Measurements from ENCODE around the gene DCTPP1.

Gene DCTPP1

DNA sequence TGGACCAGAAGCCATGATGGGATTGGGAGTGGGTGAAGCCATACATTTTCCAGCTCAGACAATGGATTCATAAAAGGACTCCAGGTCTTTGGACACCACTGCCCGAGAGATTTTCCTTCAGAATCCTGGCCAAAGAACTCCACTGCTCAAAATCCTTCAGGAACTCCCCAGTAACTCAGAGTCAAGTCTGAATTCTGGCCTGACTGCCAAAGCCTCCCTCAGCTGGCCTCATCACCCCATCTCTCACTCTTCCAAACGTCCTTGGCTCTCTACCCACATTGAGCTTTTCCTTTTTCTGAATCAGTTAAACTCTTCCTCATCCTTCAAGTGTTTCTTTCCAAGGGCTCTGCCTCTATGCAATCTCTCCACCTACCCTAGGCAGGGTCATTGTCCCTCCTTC lies 46.3 kb downstream of the DCTPP1 start:
- Mint-ChIP-seq H3K27ac (peak overlapping the region; percentile 93), H3K4me1 (ENCODE audit: low read depth) (peaks cover 43% of the 10 kb centered on the region), H3K9me3 (ENCODE audit: low read depth) (no peaks in the 10 kb centered on the region), H3K4me3 (peak overlapping the region; percentile 94), H3K27me3 (no peaks in the 10 kb centered on the region), H3K36me3 (peaks cover 3% of the 10 kb centered on the region)

DNA sequence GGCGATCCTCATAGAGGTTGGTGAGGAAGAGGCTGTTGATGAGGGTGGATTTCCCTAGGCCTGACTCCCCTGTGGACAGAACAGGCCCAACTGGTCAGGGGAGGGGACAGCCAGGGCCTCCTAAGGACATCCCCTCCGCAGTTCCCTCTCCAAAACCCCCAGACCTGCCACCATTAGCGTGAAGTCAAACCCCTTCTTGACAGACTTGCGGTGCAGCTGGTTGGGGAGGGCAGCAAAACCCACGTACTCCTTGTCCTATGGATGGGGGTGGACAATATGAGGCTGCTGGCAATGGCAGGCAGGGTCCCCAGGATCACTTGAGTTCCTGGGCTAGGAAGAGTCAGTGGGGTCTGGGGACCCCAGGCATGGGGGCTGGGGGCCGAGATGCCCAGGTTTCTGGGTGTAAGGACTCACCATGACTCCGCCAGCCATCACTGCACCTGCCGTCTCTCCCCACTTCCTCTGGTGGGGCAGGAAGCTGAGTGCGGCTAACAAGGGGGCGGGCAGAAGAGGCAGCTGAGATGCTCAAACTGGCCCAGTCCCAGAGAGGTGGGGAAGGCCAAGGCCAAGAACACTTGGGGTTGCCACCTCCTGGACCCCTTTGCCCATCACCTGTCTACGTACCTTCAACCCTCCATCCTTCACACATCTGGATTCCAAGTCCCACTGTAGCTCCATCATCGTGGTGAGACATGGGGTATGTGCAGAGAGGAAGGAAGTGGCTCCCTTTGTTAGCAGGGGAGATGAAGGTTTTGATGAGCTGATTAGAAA lies 47.5 kb downstream of the DCTPP1 start, which contains the start of gene SEPTIN1:
Gene SEPTIN1, minus strand, starts transcription at position 451 of the 771 bp plus-strand sequence. Its CDS starts 19 bp downstream, at position 432.
- Mint-ChIP-seq H3K9me3 (ENCODE audit: low read depth) (no peaks in the 10 kb centered on the region), H3K4me1 (ENCODE audit: low read depth) (peaks cover 50% of the 10 kb centered on the region), H3K27me3 (no peaks in the 10 kb centered on the region), H3K36me3 (peaks cover 6% of the 10 kb centered on the region), H3K4me3 (peak within 1 kb of the TSS; percentile 94), H3K27ac (peak within 1 kb of the TSS; percentile 93)

DNA sequence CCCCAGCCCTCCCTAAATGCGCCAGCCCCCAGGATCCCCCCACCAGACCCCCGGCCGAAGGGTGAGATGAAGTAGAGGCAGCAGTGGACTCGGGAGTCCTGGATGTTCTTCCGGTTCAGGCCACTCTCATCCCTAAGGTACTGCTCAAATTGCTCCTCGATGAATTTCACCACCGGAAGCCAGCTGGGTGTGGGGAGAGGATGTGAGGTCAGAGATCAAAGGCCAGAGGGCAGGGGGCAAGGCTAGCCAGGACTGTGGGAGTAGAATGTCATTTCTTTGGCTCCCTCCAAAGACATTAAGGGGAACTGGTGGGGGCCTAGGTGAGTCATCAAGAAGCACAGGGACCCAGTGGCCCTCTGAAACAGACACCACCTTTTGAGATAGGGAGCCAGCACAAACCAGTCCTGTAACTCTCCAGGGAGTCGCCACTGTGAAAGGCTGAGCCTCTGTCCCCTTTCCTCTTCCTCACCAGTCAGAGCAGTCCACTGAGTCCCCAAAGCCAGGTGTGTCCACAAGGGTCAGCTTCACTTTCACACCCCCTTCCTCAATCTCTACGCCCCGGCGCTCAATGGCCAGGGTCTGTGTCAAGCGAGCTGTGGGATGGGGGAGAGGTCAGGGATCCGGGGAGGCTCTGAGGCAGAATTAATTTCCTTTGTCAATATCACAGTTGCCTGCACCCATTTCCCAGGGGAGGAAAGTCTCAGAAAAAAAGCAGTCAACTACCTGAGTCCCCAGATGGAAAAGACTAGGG lies 48.4 kb downstream of the DCTPP1 start:
- H3K4me1 Mint-ChIP-seq (ENCODE audit: low read depth), result peaks cover 54% of the 10 kb centered on the region
- peaks cover 6% of the 10 kb centered on the region for H3K36me3 Mint-ChIP-seq
- no peaks in the 10 kb centered on the region for H3K27me3 Mint-ChIP-seq
- peak overlapping the region; percentile 93 for H3K27ac Mint-ChIP-seq
- H3K9me3 Mint-ChIP-seq (ENCODE audit: low read depth), result no peaks in the 10 kb centered on the region
- peak overlapping the region; percentile 94 for H3K4me3 Mint-ChIP-seq

DNA sequence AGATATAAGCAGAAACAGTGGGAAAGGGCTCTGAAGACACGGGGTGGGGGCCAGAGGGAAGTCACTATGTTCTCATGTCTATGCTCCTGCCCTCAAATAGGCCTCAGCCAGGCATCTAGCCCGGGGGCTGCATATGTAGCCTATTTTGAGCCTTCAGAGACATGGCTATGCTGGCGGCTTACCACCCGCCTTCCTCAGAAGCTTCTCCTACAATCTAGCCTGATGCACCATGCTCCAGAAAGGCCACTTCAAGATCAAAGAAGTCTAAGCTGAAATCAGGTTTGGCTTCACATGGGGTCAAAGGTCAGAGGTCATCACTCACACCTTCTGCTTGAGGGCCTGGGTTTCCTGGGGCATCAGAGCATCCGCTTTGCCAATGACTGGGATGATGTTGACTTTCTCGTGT lies 49.0 kb downstream of the DCTPP1 start:
- Mint-ChIP-seq H3K27ac (peak overlapping the region; percentile 76), H3K27me3 (no peaks in the 10 kb centered on the region), H3K36me3 (peaks cover 6% of the 10 kb centered on the region), H3K4me3 (peak overlapping the region; percentile 94), H3K4me1 (ENCODE audit: low read depth) (peaks cover 54% of the 10 kb centered on the region), H3K9me3 (ENCODE audit: low read depth) (no peaks in the 10 kb centered on the region)

DNA sequence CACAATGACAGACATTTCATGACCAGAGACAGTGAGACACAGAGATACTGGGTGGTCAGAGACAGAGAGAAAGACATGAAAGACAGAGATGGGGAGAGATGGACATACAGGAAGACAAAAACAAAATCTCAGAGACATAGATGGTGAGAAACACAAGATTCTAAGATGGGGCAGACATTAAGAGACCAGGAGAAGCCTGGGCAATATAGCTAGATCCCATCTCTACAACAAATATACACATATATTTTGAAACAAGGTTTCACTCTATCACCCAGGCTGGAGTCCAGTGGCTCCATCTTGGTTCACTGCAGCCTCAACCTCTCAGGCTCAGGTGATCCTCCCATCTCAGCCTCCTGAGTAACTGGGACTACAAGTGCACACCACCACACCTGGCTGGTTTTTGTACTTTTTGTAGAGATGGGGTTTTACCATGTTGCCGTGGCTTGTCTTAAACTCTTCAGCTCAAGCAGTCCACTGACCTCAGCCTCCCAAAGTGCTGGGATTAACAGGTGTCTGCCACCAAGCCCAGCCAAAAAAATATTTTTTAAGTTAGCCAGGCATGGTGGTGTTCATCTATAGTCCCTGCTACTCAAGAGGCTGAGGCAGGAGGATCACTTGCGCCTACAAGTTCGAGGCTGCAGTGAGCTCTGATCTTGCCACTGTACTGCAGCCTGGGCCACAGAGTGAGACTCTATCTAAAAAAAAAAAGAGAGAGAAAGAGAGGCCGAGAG lies 49.6 kb downstream of the DCTPP1 start:
- Mint-ChIP-seq H3K27me3 (no peaks in the 10 kb centered on the region), H3K36me3 (peaks cover 6% of the 10 kb centered on the region), H3K9me3 (ENCODE audit: low read depth) (no peaks in the 10 kb centered on the region), H3K4me3 (peak overlapping the region; percentile 94), H3K4me1 (ENCODE audit: low read depth) (peaks cover 52% of the 10 kb centered on the region), H3K27ac (peak overlapping the region; percentile 76)

- H3K9me3 Mint-ChIP-seq (ENCODE audit: low read depth), result no peaks in the 10 kb centered on the region
- no peaks in the 10 kb centered on the region for H3K27me3 Mint-ChIP-seq
- peak overlapping the region; percentile 94 for H3K4me3 Mint-ChIP-seq
- peak overlapping the region; percentile 75 for H3K27ac Mint-ChIP-seq
- H3K4me1 Mint-ChIP-seq (ENCODE audit: low read depth), result peaks cover 50% of the 10 kb centered on the region
- H3K36me3 Mint-ChIP-seq, result peaks cover 6% of the 10 kb centered on the region
Measured at GRCh38 chr16:30379158-30379783, 50.6 kb downstream of the DCTPP1 start.

DNA sequence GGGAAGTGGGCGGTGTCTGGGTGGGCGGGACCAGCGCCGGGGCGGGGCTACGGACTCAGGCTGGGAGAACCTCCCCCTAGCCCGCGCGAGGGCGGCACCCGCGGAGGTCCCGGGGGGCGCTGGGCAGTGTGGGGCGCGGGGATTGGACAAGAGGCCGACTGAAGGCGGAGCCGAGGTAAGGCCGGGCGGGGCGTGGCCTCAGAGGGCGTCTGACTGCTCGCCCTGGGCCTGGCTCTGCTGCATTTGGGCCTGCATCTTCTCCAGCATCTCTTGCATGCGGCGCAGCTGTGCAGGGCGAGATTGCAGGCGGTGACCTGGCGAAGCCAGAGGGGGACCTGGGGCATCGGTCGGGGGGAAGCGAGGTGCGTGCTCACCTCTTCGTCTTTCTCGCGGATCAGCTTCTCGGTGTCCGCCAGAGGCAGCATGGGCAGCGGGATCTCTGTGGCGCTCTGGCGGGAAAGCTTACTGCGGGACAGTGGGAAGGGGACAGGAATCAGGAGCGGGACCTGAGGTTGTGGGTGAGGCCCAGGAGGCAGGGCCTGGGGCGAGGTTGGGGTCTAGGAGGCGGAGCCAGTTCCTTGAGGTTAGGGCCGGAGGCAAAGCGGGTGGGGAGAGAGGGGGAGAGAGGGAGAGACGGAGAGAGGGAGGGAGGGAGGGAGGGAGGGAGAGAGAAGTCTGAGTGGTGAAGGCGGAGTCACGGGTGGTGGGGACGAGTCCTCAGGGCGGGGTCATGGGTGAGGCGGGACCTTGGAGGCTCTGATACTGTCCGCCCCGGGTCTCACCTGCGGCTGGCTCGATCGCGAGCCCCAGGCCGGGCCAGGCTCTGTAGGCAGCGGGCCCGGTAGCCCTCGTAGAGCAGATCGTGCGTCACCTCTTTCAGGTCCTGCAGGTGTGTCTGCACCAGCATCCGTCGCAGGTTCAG lies 51.3 kb downstream of the DCTPP1 start:
- peaks cover 6% of the 10 kb centered on the region for H3K36me3 Mint-ChIP-seq
- peak overlapping the region; percentile 94 for H3K4me3 Mint-ChIP-seq
- H3K27ac Mint-ChIP-seq, result peak overlapping the region; percentile 99
- H3K4me1 Mint-ChIP-seq (ENCODE audit: low read depth), result peaks cover 46% of the 10 kb centered on the region
- no peaks in the 10 kb centered on the region for H3K9me3 Mint-ChIP-seq (ENCODE audit: low read depth)
- no peaks in the 10 kb centered on the region for H3K27me3 Mint-ChIP-seq

DNA sequence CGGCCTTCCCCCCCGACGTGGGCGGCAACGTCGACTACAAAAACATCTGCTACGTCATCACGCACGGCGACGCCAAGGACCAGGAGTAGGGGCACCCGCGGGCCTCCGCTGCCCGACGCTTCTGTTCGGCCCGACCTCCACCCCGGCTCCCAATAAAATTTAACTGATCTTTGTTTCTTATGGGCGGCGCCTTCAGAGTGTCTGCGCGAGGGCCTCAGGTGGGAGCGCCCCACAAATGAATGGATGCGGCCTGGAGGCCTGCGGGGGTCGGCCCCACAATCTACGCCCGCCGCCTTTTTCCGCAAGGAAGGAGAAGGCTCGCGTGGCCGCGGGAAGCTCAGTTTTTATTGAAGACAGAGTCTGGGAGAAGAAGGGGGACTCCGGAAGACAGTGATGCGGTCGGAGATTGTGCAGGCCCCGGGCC lies 52.0 kb downstream of the DCTPP1 start:
- H3K9me3 Mint-ChIP-seq (ENCODE audit: low read depth), result no peaks in the 10 kb centered on the region
- peaks cover 6% of the 10 kb centered on the region for H3K36me3 Mint-ChIP-seq
- peaks cover 43% of the 10 kb centered on the region for H3K4me1 Mint-ChIP-seq (ENCODE audit: low read depth)
- H3K27ac Mint-ChIP-seq, result peak overlapping the region; percentile 99
- H3K27me3 Mint-ChIP-seq, result no peaks in the 10 kb centered on the region
- peak overlapping the region; percentile 94 for H3K4me3 Mint-ChIP-seq

DNA sequence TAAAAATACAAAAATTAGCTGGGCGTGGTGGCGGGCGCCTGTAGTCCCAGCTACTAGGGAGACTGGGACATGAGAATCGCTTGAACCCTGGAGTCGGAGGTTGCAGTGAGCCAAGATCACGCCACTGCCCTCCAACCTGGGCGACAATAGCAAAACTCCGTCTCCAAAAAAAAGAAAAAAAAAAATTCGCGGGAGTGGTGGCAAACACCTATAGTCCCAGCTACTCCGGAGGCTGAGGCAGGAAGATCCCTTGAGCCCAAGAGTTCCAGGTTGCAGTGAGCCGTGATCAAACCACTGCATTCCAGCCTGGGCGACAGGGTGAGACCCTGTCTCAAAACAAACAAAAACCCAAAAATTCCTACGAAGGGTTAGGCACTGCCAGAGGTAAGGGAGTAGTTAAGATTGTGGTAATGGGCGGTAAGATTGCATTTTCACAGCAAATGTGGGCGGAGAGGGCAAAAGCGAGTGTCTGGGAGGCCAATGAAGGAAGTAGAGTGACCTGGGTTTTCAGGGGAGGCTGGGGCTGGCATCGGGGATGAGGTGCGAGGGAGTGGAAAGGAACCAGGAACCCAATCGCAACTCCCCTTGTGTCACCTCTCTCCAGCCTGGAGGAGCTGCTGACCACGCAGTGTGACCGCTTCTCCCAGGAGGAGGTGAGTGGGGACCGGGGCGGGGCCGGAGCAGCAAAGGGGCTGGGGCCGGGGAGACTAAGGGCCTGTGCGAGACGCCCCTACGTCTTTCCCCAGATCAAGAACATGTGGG lies 52.6 kb downstream of the DCTPP1 start:
- H3K27me3 Mint-ChIP-seq, result no peaks in the 10 kb centered on the region
- peak overlapping the region; percentile 94 for H3K4me3 Mint-ChIP-seq
- peaks cover 40% of the 10 kb centered on the region for H3K4me1 Mint-ChIP-seq (ENCODE audit: low read depth)
- no peaks in the 10 kb centered on the region for H3K9me3 Mint-ChIP-seq (ENCODE audit: low read depth)
- H3K27ac Mint-ChIP-seq, result peak overlapping the region; percentile 99
- H3K36me3 Mint-ChIP-seq, result peaks cover 6% of the 10 kb centered on the region

- Mint-ChIP-seq H3K36me3 (peaks cover 6% of the 10 kb centered on the region), H3K9me3 (ENCODE audit: low read depth) (no peaks in the 10 kb centered on the region), H3K4me1 (ENCODE audit: low read depth) (peaks cover 42% of the 10 kb centered on the region), H3K27ac (peak overlapping the region; percentile 99), H3K4me3 (peak overlapping the region; percentile 94), H3K27me3 (no peaks in the 10 kb centered on the region)
Measured at GRCh38 chr16:30376461-30376902, 53.3 kb downstream of the DCTPP1 start.

DNA sequence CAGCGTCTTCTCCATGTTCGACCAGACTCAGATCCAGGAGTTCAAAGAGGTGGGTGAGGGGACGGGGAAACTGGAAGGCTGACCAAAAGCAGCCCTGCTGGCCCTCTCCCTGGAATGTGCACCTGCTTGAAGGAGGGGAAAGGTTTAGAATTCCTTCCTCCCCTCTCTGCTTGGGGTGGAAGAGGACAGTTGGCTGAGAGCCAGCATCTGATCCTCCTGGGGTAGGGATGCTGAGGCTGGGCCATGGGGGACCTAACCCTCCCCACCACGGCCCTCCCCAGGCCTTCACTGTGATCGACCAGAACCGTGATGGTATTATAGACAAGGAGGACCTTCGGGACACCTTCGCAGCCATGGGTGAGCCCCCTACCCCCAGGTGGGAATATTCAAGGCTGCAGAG lies 54.0 kb downstream of the DCTPP1 start:
- no peak overlapping the region for H3K4me3 Mint-ChIP-seq
- no peaks in the 10 kb centered on the region for H3K27me3 Mint-ChIP-seq
- peaks cover 6% of the 10 kb centered on the region for H3K36me3 Mint-ChIP-seq
- H3K9me3 Mint-ChIP-seq (ENCODE audit: low read depth), result no peaks in the 10 kb centered on the region
- peaks cover 42% of the 10 kb centered on the region for H3K4me1 Mint-ChIP-seq (ENCODE audit: low read depth)
- peak overlapping the region; percentile 70 for H3K27ac Mint-ChIP-seq

DNA sequence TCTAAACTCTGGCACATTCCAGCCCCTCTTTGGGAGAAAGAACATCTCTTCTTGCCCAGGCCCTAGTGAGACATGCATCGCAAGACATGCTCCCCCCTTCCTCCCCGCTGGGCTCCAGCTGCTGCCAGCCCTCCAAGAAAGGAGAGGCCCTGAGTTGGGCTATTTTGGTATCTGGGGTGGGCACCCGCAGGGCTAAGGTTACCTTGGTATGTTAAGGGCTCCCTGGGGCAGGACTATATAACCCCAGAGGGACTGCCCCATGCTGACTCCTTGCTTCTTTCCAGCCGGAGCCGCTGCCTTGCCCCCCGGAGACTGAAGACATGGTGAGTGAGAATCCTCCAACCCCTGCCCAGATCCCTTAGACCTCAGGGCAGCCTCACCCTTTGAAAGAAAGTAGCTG lies 55.3 kb downstream of the DCTPP1 start, which contains the start of gene MYL11:
Gene MYL11, plus strand, starts transcription at position 265 of the 400 bp plus-strand sequence. Its CDS starts 56 bp downstream, at position 321.
- Mint-ChIP-seq H3K9me3 (ENCODE audit: low read depth) (no peaks in the 10 kb centered on the region), H3K27ac (peak within 1 kb of the TSS; percentile 70), H3K4me1 (ENCODE audit: low read depth) (peaks cover 31% of the 10 kb centered on the region), H3K36me3 (peaks cover 2% of the 10 kb centered on the region), H3K27me3 (no peaks in the 10 kb centered on the region), H3K4me3 (no peak within 1 kb of the TSS)

Data from activated naive CD8-positive, alpha-beta T cell (primary cell).